Measurements from ENCODE around the gene PAX8.

PAX8 gene

DNA sequence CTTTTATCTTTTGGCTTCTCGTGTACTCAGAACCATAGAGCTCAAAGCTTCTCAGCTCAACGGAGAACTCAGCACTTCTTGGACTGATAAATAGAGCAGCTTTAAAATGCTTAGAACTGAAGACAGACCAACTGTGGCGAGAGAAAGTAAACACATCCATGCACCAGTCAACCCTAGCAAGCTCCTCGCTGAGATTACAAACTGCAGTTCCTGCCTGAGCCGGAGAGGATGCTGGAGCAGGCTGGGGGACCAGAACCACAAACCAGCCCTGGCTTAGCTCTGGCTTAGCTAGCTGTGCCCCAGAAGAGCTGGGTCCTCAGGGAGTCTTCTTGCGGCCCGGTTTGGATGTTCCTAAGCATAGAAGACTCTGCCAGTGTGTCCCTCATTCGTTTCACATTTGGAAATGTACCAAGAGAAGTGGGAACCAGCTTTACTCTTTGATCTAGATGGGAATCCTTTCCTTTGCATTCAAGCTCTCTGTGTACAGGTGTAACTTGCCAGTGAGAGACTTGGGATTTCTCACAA, 5.6 kb downstream of the PAX8 start:
- Histone ChIP-seq H3K27me3 (ENCODE audit: insufficient read depth, low read length, poor library complexity, severe bottlenecking) (no peaks in the 10 kb centered on the region), H3K9me2 (replicated peaks; ENCODE audit: low read depth, low read length) (no peaks in the 10 kb centered on the region), H2AFZ (ENCODE audit: low read length) (peak overlapping the region; percentile 37), H3K36me3 (ENCODE audit: insufficient read depth, low read length) (no peaks in the 10 kb centered on the region), H3K79me2 (ENCODE audit: insufficient read depth, low read length) (no peaks in the 10 kb centered on the region), H3K9me3 (ENCODE audit: insufficient read depth, low read depth, low read length) (no peaks in the 10 kb centered on the region), H4K20me1 (ENCODE audit: insufficient read depth, low read length, poor library complexity, severe bottlenecking) (no peaks in the 10 kb centered on the region), H3K4me3 (ENCODE audit: low read length, poor library complexity, severe bottlenecking) (peak overlapping the region; percentile 38), H3K9ac (ENCODE audit: low read depth, low read length, poor library complexity, severe bottlenecking) (no peak overlapping the region), H3K4me2 (ENCODE audit: low read depth, low read length, poor library complexity, severe bottlenecking) (peak overlapping the region; percentile 39), H3F3A (ENCODE audit: low read depth) (no peaks in the 10 kb centered on the region), H3K4me1 (ENCODE audit: insufficient read depth, low read length, poor library complexity, severe bottlenecking) (peaks cover 5% of the 10 kb centered on the region)
- TF ChIP-seq EZH2phosphoT487 (IDR thresholded peaks at IDR 0.05; ENCODE audit: borderline replicate concordance) (no peak), CTCF (conservative IDR thresholded peaks at IDR 0.05; ENCODE audit: low read length) (no peak)

- Histone ChIP-seq H3K4me3 (ENCODE audit: low read length, poor library complexity, severe bottlenecking) (peak overlapping the region; percentile 38), H3K36me3 (ENCODE audit: insufficient read depth, low read length) (no peaks in the 10 kb centered on the region), H4K20me1 (ENCODE audit: insufficient read depth, low read length, poor library complexity, severe bottlenecking) (no peaks in the 10 kb centered on the region), H3K4me1 (ENCODE audit: insufficient read depth, low read length, poor library complexity, severe bottlenecking) (peaks cover 5% of the 10 kb centered on the region), H3K27me3 (ENCODE audit: insufficient read depth, low read length, poor library complexity, severe bottlenecking) (no peaks in the 10 kb centered on the region), H3K4me2 (ENCODE audit: low read depth, low read length, poor library complexity, severe bottlenecking) (peak overlapping the region; percentile 39), H3K9me2 (replicated peaks; ENCODE audit: low read depth, low read length) (no peaks in the 10 kb centered on the region), H3K9ac (ENCODE audit: low read depth, low read length, poor library complexity, severe bottlenecking) (no peak overlapping the region), H3K9me3 (ENCODE audit: insufficient read depth, low read depth, low read length) (no peaks in the 10 kb centered on the region), H3K79me2 (ENCODE audit: insufficient read depth, low read length) (no peaks in the 10 kb centered on the region), H2AFZ (ENCODE audit: low read length) (peak overlapping the region; percentile 37; the same call in 1 of the 2 replicates), H3F3A (ENCODE audit: low read depth) (no peaks in the 10 kb centered on the region)
- TF ChIP-seq CTCF (conservative IDR thresholded peaks at IDR 0.05; ENCODE audit: low read length) (no peak), EZH2phosphoT487 (IDR thresholded peaks at IDR 0.05; ENCODE audit: borderline replicate concordance) (no peak)
Observed at GRCh38 chr2:113272477-113272876, 6.2 kb downstream of the PAX8 start.

GRCh38 chr2:113268621-113269360, 9.9 kb downstream of the PAX8 start:
- Histone ChIP-seq H3K4me2 (ENCODE audit: low read depth, low read length, poor library complexity, severe bottlenecking) (no peak overlapping the region), H4K20me1 (ENCODE audit: insufficient read depth, low read length, poor library complexity, severe bottlenecking) (no peaks in the 10 kb centered on the region), H3F3A (ENCODE audit: low read depth) (no peaks in the 10 kb centered on the region), H3K36me3 (ENCODE audit: insufficient read depth, low read length) (no peaks in the 10 kb centered on the region), H3K4me1 (ENCODE audit: insufficient read depth, low read length, poor library complexity, severe bottlenecking) (peaks cover 8% of the 10 kb centered on the region), H3K4me3 (ENCODE audit: low read length, poor library complexity, severe bottlenecking) (no peak overlapping the region), H3K9ac (ENCODE audit: low read depth, low read length, poor library complexity, severe bottlenecking) (no peak overlapping the region), H3K9me2 (replicated peaks; ENCODE audit: low read depth, low read length) (no peaks in the 10 kb centered on the region), H3K79me2 (ENCODE audit: insufficient read depth, low read length) (no peaks in the 10 kb centered on the region), H3K27me3 (ENCODE audit: insufficient read depth, low read length, poor library complexity, severe bottlenecking) (no peaks in the 10 kb centered on the region), H2AFZ (ENCODE audit: low read length) (no peak overlapping the region), H3K9me3 (ENCODE audit: insufficient read depth, low read depth, low read length) (no peaks in the 10 kb centered on the region)
- no peak for TF ChIP-seq EZH2phosphoT487 (IDR thresholded peaks at IDR 0.05; ENCODE audit: borderline replicate concordance)
- no peak for TF ChIP-seq CTCF (conservative IDR thresholded peaks at IDR 0.05; ENCODE audit: low read length)
